ENCODE results near the gene DCST2.

DNA sequence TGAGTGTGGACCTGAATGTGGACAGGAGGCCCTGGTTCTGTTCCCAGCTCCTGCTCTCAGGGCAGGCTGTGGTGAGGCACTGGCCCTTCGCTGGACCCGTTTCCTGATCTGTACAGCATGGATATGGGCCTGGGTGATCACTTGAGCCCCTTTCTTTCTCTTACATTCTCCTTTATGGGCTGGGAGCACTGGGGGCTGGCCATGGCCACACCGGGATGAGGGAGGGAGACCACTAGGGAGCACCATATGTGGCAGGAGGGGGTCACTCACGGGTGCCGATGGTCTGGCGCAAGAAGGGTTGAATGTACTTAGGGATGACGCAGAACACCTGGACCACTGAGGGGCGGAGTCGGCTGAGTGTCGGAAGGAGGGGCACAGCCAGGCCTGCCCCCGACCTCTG lies 2.7 kb downstream of the DCST2 start:
- no peak for TF ChIP-seq TAF1 (IDR thresholded peaks at IDR 0.05; ENCODE audit: low read depth)
- TF ChIP-seq POLR2AphosphoS5 (IDR thresholded peaks at IDR 0.05) = no peak
- TF ChIP-seq, protein P1, sequence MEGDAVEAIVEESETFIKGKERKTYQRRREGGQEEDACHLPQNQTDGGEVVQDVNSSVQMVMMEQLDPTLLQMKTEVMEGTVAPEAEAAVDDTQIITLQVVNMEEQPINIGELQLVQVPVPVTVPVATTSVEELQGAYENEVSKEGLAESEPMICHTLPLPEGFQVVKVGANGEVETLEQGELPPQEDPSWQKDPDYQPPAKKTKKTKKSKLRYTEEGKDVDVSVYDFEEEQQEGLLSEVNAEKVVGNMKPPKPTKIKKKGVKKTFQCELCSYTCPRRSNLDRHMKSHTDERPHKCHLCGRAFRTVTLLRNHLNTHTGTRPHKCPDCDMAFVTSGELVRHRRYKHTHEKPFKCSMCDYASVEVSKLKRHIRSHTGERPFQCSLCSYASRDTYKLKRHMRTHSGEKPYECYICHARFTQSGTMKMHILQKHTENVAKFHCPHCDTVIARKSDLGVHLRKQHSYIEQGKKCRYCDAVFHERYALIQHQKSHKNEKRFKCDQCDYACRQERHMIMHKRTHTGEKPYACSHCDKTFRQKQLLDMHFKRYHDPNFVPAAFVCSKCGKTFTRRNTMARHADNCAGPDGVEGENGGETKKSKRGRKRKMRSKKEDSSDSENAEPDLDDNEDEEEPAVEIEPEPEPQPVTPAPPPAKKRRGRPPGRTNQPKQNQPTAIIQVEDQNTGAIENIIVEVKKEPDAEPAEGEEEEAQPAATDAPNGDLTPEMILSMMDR (IDR thresholded peaks at IDR 0.05; ENCODE audit: poor library complexity, severe bottlenecking) = no peak
- no peak for TF ChIP-seq EZH2 (IDR thresholded peaks at IDR 0.05; ENCODE audit: borderline replicate concordance, insufficient read depth, low read length, poor library complexity, severe bottlenecking)
- TF ChIP-seq, protein P2, sequence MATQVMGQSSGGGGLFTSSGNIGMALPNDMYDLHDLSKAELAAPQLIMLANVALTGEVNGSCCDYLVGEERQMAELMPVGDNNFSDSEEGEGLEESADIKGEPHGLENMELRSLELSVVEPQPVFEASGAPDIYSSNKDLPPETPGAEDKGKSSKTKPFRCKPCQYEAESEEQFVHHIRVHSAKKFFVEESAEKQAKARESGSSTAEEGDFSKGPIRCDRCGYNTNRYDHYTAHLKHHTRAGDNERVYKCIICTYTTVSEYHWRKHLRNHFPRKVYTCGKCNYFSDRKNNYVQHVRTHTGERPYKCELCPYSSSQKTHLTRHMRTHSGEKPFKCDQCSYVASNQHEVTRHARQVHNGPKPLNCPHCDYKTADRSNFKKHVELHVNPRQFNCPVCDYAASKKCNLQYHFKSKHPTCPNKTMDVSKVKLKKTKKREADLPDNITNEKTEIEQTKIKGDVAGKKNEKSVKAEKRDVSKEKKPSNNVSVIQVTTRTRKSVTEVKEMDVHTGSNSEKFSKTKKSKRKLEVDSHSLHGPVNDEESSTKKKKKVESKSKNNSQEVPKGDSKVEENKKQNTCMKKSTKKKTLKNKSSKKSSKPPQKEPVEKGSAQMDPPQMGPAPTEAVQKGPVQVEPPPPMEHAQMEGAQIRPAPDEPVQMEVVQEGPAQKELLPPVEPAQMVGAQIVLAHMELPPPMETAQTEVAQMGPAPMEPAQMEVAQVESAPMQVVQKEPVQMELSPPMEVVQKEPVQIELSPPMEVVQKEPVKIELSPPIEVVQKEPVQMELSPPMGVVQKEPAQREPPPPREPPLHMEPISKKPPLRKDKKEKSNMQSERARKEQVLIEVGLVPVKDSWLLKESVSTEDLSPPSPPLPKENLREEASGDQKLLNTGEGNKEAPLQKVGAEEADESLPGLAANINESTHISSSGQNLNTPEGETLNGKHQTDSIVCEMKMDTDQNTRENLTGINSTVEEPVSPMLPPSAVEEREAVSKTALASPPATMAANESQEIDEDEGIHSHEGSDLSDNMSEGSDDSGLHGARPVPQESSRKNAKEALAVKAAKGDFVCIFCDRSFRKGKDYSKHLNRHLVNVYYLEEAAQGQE (IDR thresholded peaks at IDR 0.05; ENCODE audit: borderline replicate concordance) = no peak
- TF ChIP-seq MXI1 (conservative IDR thresholded peaks at IDR 0.05; ENCODE audit: poor library complexity, severe bottlenecking) = no peak
- TF ChIP-seq EP300 (conservative IDR thresholded peaks at IDR 0.05; ENCODE audit: poor library complexity, severe bottlenecking) = no peak

Measured in neural cell (in vitro differentiated cells).